Neural cell (in vitro differentiated cells): Measurements from ENCODE around the gene PLCL2. TPM values are rescaled to one million over a fixed set of nuclear protein-coding genes. Genes with fewer than 3 reads are reported as not detected.

Source experiments
- H2AFZ ChIP-seq: fragments of 200-600, 300-800 bp; sonication (generic), shearing (Covaris generic); 2 replicates; pipeline ENCODE4 v1.6.0; 2014; ENCODE audit warnings: low read depth, mild to moderate bottlenecking, antibody characterized with exemption, low read length, moderate library complexity
- H3F3A ChIP-seq: fragments of 200-600 bp; shearing (Covaris generic); 2 replicates; pipeline ENCODE4 v1.6.1; 2016; ENCODE audit warnings: mild to moderate bottlenecking, moderate library complexity, mixed read lengths, antibody characterized with exemption, low read length; ENCODE audit not compliant: insufficient read depth, poor library complexity, severe bottlenecking
- H3K27ac ChIP-seq: fragments of 200-600, 300-800 bp; sonication (generic), shearing (Covaris generic); 2 replicates; pipeline ENCODE4 v1.5.1; 2014; ENCODE audit warnings: mild to moderate bottlenecking, low read length, moderate library complexity
- H3K27me3 ChIP-seq: fragments of 300-800, 200-600 bp; sonication (generic), shearing (Covaris generic); 2 replicates; pipeline ENCODE4 v1.6.0; 2014; ENCODE audit warnings: mild to moderate bottlenecking, low read depth, low read length, moderate library complexity; ENCODE audit not compliant: insufficient read depth
- H3K36me3 ChIP-seq: fragments of 300-800, 200-600 bp; sonication (generic), shearing (Covaris generic); 2 replicates; pipeline ENCODE4 v1.5.1; 2014; ENCODE audit warnings: mild to moderate bottlenecking, antibody characterized with exemption, low read length, moderate library complexity; ENCODE audit not compliant: insufficient read depth
- H3K4me2 ChIP-seq: fragments of 300-800, 200-600 bp; sonication (generic), shearing (Covaris generic); 2 replicates; pipeline ENCODE4 v1.6.0; 2014; ENCODE audit warnings: mild to moderate bottlenecking, low read length
- H3K4me3 ChIP-seq: fragments of 300-800, 200-600 bp; sonication (generic), shearing (Covaris generic); 2 replicates; pipeline ENCODE4 v1.5.1; 2014; ENCODE audit warnings: mild to moderate bottlenecking, low read length, moderate library complexity
- H3K79me2 ChIP-seq: fragments of 200-600 bp; shearing (Covaris generic); replicated peaks from 2 replicates; pipeline ENCODE4 v1.6.0; 2014; ENCODE audit warnings: mild to moderate bottlenecking, low read length, moderate library complexity; ENCODE audit not compliant: insufficient read depth
- H3K9ac ChIP-seq: fragments of 300-800, 200-600 bp; sonication (generic), shearing (Covaris generic); 2 replicates; pipeline ENCODE4 v1.6.1; 2016; ENCODE audit warnings: mild to moderate bottlenecking, low read length, mixed read lengths
- H3K9me2 ChIP-seq: fragments of 200-600 bp; shearing (Covaris generic); 2 replicates; pipeline ENCODE4 v1.6.1; 2016; ENCODE audit warnings: mild to moderate bottlenecking, low read length, mixed read lengths; ENCODE audit not compliant: insufficient read depth
- H3K9me3 ChIP-seq: fragments of 200-600, 300-800 bp; sonication (generic), shearing (Covaris generic); 2 replicates; pipeline ENCODE4 v1.6.1; 2016; ENCODE audit warnings: mild to moderate bottlenecking, mixed run types, low read length, moderate library complexity, mixed read lengths
- H4K20me1 ChIP-seq: fragments of 200-600 bp; shearing (Covaris generic); 2 replicates; pipeline ENCODE4 v1.6.1; 2016; ENCODE audit warnings: mild to moderate bottlenecking, mixed run types; ENCODE audit not compliant: insufficient read depth
- EP300 ChIP-seq: fragments of 450-650 bp; conservative IDR thresholded peaks from 2 replicates; pipeline ENCODE4 v1.6.1; 2014; ENCODE audit warnings: antibody characterized with exemption, mild to moderate bottlenecking, moderate library complexity; ENCODE audit not compliant: poor library complexity, severe bottlenecking
- EZH2 ChIP-seq: fragments of 200-600, 300-800 bp; shearing (Covaris generic), sonication (generic); IDR thresholded peaks from 2 replicates; pipeline ENCODE4 v1.6.1; 2014; ENCODE audit warnings: antibody characterized with exemption, low read length, borderline replicate concordance, mild to moderate bottlenecking; ENCODE audit not compliant: insufficient read depth, poor library complexity, severe bottlenecking
- MXI1 ChIP-seq: fragments of 450-650 bp; conservative IDR thresholded peaks from 2 replicates; pipeline ENCODE4 v1.6.1; 2014; ENCODE audit warnings: antibody characterized with exemption, mild to moderate bottlenecking; ENCODE audit not compliant: poor library complexity, severe bottlenecking
- POLR2AphosphoS5 ChIP-seq: IDR thresholded peaks from 2 replicates; pipeline ENCODE4 v1.6.1; 2012
- RAD21 ChIP-seq: fragments of 450-650 bp; conservative IDR thresholded peaks from 2 replicates; pipeline ENCODE4 v1.6.1; 2014; ENCODE audit warnings: antibody characterized with exemption, mild to moderate bottlenecking, moderate library complexity
- SMC3 ChIP-seq: fragments of 450-650 bp; conservative IDR thresholded peaks from 2 replicates; pipeline ENCODE4 v1.6.1; 2014; ENCODE audit warnings: antibody characterized with exemption, mild to moderate bottlenecking, moderate library complexity; ENCODE audit not compliant: poor library complexity
- TAF1 ChIP-seq: IDR thresholded peaks from 2 replicates; pipeline ENCODE4 v1.6.1; 2012; ENCODE audit warnings: low read depth
- polyA plus RNA-seq: library from polyadenylated mRNA; depleted of rRNA; stranded (reverse); fragments of >200 nt; gene quantifications from 2 replicates; pipeline ENCODE4 v1.2.3, GENCODE V29; 2014
- TF ChIP-seq, protein P1 (sequence below): IDR thresholded peaks from 2 replicates; pipeline ENCODE4 v1.6.1; 2012; ENCODE audit warnings: borderline replicate concordance
- TF ChIP-seq, protein P2 (sequence below): fragments of 450-650 bp; IDR thresholded peaks from 2 replicates; pipeline ENCODE4 v1.5.1; 2014; ENCODE audit warnings: antibody characterized with exemption, mild to moderate bottlenecking, moderate library complexity; ENCODE audit not compliant: poor library complexity, severe bottlenecking

Gene PLCL2
- polyA plus RNA-seq, 1 donor from 2014 or later: 69.8 TPM

DNA sequence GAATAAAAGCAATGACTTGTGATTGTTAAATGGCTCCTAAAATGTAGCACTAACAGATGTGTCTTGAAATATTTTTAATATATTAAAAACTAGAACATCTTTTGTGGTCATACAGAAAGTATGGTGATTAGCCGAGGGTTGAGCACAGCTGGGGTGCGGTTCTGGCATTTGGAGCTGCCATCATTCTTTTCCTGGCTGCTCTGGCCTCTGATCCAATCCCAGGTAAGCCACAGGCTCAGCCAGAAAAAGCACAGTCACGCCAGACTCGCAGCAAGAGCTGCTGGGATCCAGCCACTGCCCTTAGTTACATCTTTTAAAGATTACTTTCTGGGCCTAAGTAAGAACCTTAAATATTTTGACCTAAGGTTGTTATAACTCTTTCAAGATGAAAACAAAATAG lies 196.8 kb downstream of the PLCL2 start:
- no peaks in the 10 kb centered on the region for H3K9me2 ChIP-seq
- no peak overlapping the region for H3K4me2 ChIP-seq
- H3K36me3 ChIP-seq: no peaks in the 10 kb centered on the region
- H3K9me3 ChIP-seq: no peaks in the 10 kb centered on the region
- H3K27ac ChIP-seq: no peak overlapping the region
- H3K4me3 ChIP-seq: no peak overlapping the region
- no peaks in the 10 kb centered on the region for H3K27me3 ChIP-seq
- H2AFZ ChIP-seq: no peak overlapping the region
- no peak overlapping the region for H3K9ac ChIP-seq
- TF ChIP-seq, protein P1, sequence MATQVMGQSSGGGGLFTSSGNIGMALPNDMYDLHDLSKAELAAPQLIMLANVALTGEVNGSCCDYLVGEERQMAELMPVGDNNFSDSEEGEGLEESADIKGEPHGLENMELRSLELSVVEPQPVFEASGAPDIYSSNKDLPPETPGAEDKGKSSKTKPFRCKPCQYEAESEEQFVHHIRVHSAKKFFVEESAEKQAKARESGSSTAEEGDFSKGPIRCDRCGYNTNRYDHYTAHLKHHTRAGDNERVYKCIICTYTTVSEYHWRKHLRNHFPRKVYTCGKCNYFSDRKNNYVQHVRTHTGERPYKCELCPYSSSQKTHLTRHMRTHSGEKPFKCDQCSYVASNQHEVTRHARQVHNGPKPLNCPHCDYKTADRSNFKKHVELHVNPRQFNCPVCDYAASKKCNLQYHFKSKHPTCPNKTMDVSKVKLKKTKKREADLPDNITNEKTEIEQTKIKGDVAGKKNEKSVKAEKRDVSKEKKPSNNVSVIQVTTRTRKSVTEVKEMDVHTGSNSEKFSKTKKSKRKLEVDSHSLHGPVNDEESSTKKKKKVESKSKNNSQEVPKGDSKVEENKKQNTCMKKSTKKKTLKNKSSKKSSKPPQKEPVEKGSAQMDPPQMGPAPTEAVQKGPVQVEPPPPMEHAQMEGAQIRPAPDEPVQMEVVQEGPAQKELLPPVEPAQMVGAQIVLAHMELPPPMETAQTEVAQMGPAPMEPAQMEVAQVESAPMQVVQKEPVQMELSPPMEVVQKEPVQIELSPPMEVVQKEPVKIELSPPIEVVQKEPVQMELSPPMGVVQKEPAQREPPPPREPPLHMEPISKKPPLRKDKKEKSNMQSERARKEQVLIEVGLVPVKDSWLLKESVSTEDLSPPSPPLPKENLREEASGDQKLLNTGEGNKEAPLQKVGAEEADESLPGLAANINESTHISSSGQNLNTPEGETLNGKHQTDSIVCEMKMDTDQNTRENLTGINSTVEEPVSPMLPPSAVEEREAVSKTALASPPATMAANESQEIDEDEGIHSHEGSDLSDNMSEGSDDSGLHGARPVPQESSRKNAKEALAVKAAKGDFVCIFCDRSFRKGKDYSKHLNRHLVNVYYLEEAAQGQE: no peak
- no peak for TF ChIP-seq POLR2AphosphoS5
- TF ChIP-seq, protein P2, sequence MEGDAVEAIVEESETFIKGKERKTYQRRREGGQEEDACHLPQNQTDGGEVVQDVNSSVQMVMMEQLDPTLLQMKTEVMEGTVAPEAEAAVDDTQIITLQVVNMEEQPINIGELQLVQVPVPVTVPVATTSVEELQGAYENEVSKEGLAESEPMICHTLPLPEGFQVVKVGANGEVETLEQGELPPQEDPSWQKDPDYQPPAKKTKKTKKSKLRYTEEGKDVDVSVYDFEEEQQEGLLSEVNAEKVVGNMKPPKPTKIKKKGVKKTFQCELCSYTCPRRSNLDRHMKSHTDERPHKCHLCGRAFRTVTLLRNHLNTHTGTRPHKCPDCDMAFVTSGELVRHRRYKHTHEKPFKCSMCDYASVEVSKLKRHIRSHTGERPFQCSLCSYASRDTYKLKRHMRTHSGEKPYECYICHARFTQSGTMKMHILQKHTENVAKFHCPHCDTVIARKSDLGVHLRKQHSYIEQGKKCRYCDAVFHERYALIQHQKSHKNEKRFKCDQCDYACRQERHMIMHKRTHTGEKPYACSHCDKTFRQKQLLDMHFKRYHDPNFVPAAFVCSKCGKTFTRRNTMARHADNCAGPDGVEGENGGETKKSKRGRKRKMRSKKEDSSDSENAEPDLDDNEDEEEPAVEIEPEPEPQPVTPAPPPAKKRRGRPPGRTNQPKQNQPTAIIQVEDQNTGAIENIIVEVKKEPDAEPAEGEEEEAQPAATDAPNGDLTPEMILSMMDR: no peak
- TF ChIP-seq MXI1: no peak
- no peak for TF ChIP-seq TAF1
- no peak for TF ChIP-seq RAD21
- TF ChIP-seq EP300: no peak
- no peak for TF ChIP-seq SMC3
- TF ChIP-seq EZH2: no peak
- H3F3A ChIP-seq: no peaks in the 10 kb centered on the region
- H3K79me2 ChIP-seq: no peaks in the 10 kb centered on the region
- H4K20me1 ChIP-seq: no peaks in the 10 kb centered on the region

DNA sequence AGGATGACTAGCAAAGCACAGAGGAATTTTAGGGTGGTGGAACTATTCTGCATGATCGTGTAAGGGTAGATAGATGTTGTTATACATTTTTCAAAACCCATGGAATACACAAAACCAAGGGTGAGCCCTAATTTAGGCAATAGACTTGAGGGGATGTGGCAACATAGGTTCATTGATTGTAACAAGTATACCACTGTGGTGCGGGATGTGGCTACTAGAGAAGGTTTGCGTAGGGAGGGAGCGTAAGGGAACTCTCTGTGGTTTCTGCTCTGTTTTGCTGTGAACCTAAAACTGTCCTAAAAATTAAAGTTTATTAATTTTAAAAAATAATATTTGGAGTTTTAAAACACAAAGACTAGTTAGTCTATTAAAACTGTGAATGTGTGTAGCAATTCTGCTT lies 202.8 kb downstream of the PLCL2 start:
- Histone ChIP-seq H3K36me3 (peaks cover 7% of the 10 kb centered on the region), H3F3A (no peaks in the 10 kb centered on the region), H3K9ac (no peak overlapping the region), H3K4me3 (no peak overlapping the region), H3K79me2 (no peaks in the 10 kb centered on the region), H3K9me3 (no peaks in the 10 kb centered on the region), H3K27ac (no peak overlapping the region), H3K9me2 (no peaks in the 10 kb centered on the region), H2AFZ (no peak overlapping the region), H3K4me2 (no peak overlapping the region), H3K27me3 (no peaks in the 10 kb centered on the region), H4K20me1 (no peaks in the 10 kb centered on the region)
- TF ChIP-seq POLR2AphosphoS5 (no peak), TAF1 (no peak), MXI1 (no peak), EP300 (no peak), EZH2 (no peak), RAD21 (no peak), SMC3 (no peak)
- TF ChIP-seq, protein P2: no peak
- TF ChIP-seq, protein P1: no peak
